ENCODE results near the gene LEAP2. TPM values are rescaled to one million over a fixed set of nuclear protein-coding genes. Genes with fewer than 3 reads are reported as not detected.

Gene LEAP2
- total and polyA plus RNA-seq, 2 of the 8 experiments (the other 6 are each of a cell fraction or from before 2014, with no cell fraction given), result 1.8 to 2.9 TPM

DNA sequence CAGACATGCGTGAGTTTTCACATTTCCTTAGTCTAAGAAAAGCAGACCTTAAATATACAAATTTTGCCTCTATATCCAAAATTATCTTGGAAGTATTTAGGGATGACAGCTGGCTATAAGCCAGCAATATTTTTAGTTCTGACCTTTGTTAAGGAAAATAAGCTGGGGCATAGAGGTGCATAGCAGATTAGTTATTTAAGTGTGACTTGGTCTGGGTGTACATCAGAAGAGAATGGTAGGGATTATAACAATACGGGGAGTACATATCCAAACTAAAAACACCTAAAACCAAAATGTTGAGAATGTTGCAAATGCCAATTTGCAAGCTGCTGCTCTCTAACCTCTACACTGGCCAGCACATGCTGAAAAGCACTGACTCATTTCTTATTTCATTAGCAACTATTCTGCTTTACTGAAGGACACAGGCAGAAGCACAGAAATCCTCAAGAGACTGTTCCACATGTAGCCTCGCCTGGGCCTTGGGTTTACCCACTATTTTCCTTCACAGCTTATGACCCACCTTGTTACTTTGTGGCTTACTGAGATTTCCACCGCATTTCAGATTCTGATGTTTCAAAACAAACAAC lies 22.3 kb downstream of the LEAP2 start:
- peaks cover 30 to 81% (median 51%) of the 10 kb centered on the region in 4 experiments for H3K36me3 ChIP-seq (ENCODE audit: control insufficient read depth in 2 of 4, insufficient read depth in 4 of 4, low read length in 3 of 4)
- DNase-seq (ENCODE audit: low read depth in 1 of 2, low spot score in 2 of 2) (no peak), FAIRE-seq (no peak)
- no peak overlapping the region for H4K91ac ChIP-seq (replicated peaks; ENCODE audit: insufficient read length, low read length)
- H3K23ac ChIP-seq (ENCODE audit: insufficient read length), result no peak overlapping the region
- CTCF ChIA-PET (ENCODE audit: partially characterized antibody), result interaction anchor here (0.7 to 1.2 kb wide), 2 partner anchors 13 to 216 kb away, joined by 3 read pairs; no protein-coding TSS in a partner anchor
- H3K56ac ChIP-seq (replicated peaks; ENCODE audit: insufficient read length, low read depth, low read length), result no peak overlapping the region
- POLR2A ChIA-PET (ENCODE audit: partially characterized antibody), result no interaction called here
- H2BK15ac ChIP-seq (ENCODE audit: low read length), result no peak overlapping the region
- H3K4ac ChIP-seq (replicated peaks; ENCODE audit: insufficient read length, low read depth, low read length), result no peak overlapping the region
- H3K4me3 ChIP-seq (ENCODE audit: extremely low read depth in 1 of 4, insufficient read depth in 2 of 4, low read depth in 3 of 4, low read length in 4 of 4), result no peak overlapping the region
- H2BK5ac ChIP-seq (ENCODE audit: low read depth, low read length), result no peak overlapping the region
- H3K79me1 ChIP-seq (ENCODE audit: low read depth, low read length), result no peaks in the 10 kb centered on the region
- no peak overlapping the region for H2AK5ac ChIP-seq (ENCODE audit: low read depth, low read length)
- no peak overlapping the region for H2BK120ac ChIP-seq (replicated peaks; ENCODE audit: low read depth, low read length)
- H3K9me3 ChIP-seq (ENCODE audit: insufficient read depth in 2 of 2, low read depth in 1 of 2, low read length in 1 of 2), result no peaks in the 10 kb centered on the region
- H3K23me2 ChIP-seq (ENCODE audit: low read depth, low read length), result no peaks in the 10 kb centered on the region
- H3K18ac ChIP-seq (ENCODE audit: extremely low read depth, low read length), result no peak overlapping the region
- H3K27ac ChIP-seq (ENCODE audit: low read depth, low read length), result no peak overlapping the region
- no peak overlapping the region for H2AFZ ChIP-seq (ENCODE audit: low read length)
- WGBS, 2 experiments (ENCODE audit: extremely low coverage in 1 of 2, insufficient coverage in 1 of 2, insufficient read length in 1 of 2, insufficient replicate concordance in 2 of 2, low coverage in 1 of 2, low lambda C conversion rate in 2 of 2, missing lambda C conversion rate in 1 of 2), result 94% methylated on average over 4 of the region's 4 CpGs; no CpG with 5 or more reads in 1 of the 2 experiments
- no peaks in the 10 kb centered on the region for H3K79me2 ChIP-seq (ENCODE audit: control insufficient read depth in 1 of 2, insufficient read depth in 2 of 2, low read length in 2 of 2)
- H3K27me3 ChIP-seq (replicated peaks in 1 of 4; ENCODE audit: control insufficient read depth in 3 of 4, extremely low read depth in 1 of 4, insufficient read depth in 3 of 4, low read length in 3 of 4), result no peaks in the 10 kb centered on the region
- H3K4me1 ChIP-seq (replicated peaks in 1 of 4; ENCODE audit: control insufficient read depth in 3 of 4, insufficient read depth in 4 of 4, low read length in 3 of 4), result no peaks in the 10 kb centered on the region
- no peak overlapping the region for H2BK20ac ChIP-seq (ENCODE audit: low read length)
- H3K4me2 ChIP-seq (ENCODE audit: insufficient read depth in 1 of 2, low read depth in 2 of 2, low read length in 2 of 2), result no peak overlapping the region
- no peak overlapping the region for H4K8ac ChIP-seq (ENCODE audit: extremely low read depth, insufficient read depth, low read length)
- no peak overlapping the region for H3K9ac ChIP-seq (replicated peaks in 1 of 4; ENCODE audit: extremely low read depth in 1 of 4, low read depth in 3 of 4, low read length in 3 of 4)
- no peak overlapping the region for H4K5ac ChIP-seq (ENCODE audit: insufficient read length, low read depth, low read length)
- H4K20me1 ChIP-seq (replicated peaks in 1 of 2; ENCODE audit: control insufficient read depth in 1 of 2, insufficient read depth in 2 of 2, low read length in 2 of 2), result peaks cover 0 to 2% of the 10 kb centered on the region in 2 experiments
- H3K14ac ChIP-seq (ENCODE audit: insufficient read length), result no peak overlapping the region
- H2BK12ac ChIP-seq (ENCODE audit: low read depth, low read length), result no peak overlapping the region
- TF ChIP-seq, protein P1, sequence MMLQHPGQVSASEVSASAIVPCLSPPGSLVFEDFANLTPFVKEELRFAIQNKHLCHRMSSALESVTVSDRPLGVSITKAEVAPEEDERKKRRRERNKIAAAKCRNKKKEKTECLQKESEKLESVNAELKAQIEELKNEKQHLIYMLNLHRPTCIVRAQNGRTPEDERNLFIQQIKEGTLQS (IDR thresholded peaks at IDR 0.05; ENCODE audit: insufficient read depth, low read depth, low read length), result no peak
- no peak for TF ChIP-seq GTF2F1 (IDR thresholded peaks at IDR 0.05; ENCODE audit: borderline replicate concordance, low read depth, low read length)
- TF ChIP-seq PHF8 (conservative IDR thresholded peaks at IDR 0.05; ENCODE audit: low read depth, low read length), result no peak
- no peak for TF ChIP-seq SP2 (IDR thresholded peaks at IDR 0.05; ENCODE audit: low read length)
- TF ChIP-seq KDM5A (IDR thresholded peaks at IDR 0.05; ENCODE audit: low read length), result no peak
- TF ChIP-seq TEAD4 (IDR thresholded peaks at IDR 0.05; ENCODE audit: low read depth, low read length), result no peak
- TF ChIP-seq SIX5 (IDR thresholded peaks at IDR 0.05; ENCODE audit: low read depth, low read length), result no peak
- TF ChIP-seq KDM4A (IDR thresholded peaks at IDR 0.05; ENCODE audit: low read depth, low read length, severe bottlenecking), result no peak
- no peak for TF ChIP-seq EGR1 (IDR thresholded peaks at IDR 0.05; ENCODE audit: borderline replicate concordance, low read depth, low read length)
- TF ChIP-seq TBP (IDR thresholded peaks at IDR 0.05; ENCODE audit: low read depth, low read length), result no peak
- TF ChIP-seq SIN3A (conservative IDR thresholded peaks at IDR 0.05 in 1 of 2, IDR thresholded peaks at IDR 0.05 in 1 of 2; ENCODE audit: low read depth in 1 of 2, low read length in 2 of 2), result no peak
- TF ChIP-seq SAP30 (IDR thresholded peaks at IDR 0.05; ENCODE audit: insufficient read depth, insufficient replicate concordance, low read length), result no peak
- TF ChIP-seq YY1 (IDR thresholded peaks at IDR 0.05; ENCODE audit: low read depth, low read length), result no peak
- no peak for TF ChIP-seq POU5F1 (IDR thresholded peaks at IDR 0.05; ENCODE audit: low read depth, low read length)

All from H1 (cell line).